ENCODE results near the gene NR3C2.

DNA sequence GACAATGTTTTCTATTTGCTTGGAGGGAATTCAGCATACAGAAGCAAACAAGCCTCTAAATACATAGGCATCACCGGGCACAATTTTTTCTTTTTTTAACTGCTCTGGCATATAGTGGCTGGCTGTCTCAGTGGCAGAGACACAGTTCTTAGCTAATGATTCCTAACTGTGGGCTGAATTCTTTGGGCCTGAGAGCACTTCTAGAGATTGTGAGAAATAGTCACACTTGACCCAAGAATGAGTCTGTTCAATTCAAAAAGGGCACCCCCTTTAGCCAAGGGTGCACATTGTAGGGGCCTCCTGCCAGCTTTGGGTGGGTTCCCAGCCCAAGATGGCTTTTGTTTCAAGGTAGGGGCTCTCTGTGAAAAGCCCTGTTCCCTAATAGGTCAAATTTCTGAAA is 364.6 kb downstream of the NR3C2 start:
- TF ChIP-seq CTCF (IDR thresholded peaks at IDR 0.05), result no peak
- no peak for TF ChIP-seq POLR2A (IDR thresholded peaks at IDR 0.05)

All from testis (tissue), 2 donors.